RWPE1 (cell line): ENCODE results near the gene DHTKD1.

Source experiments
- CTCF ChIA-PET: fragments of 350-600 bp; sonication (Branson Sonifier 250); formaldehyde crosslinking; extraction: SDS; loops from one replicate; lab custom pipeline; 2021; lab: Yijun Ruan, JAX
- POLR2A ChIA-PET: fragments of 400-600 bp; formaldehyde crosslinking; extraction: SDS; loops from one replicate; lab custom pipeline; 2020; ENCODE audit warnings: antibody characterized with exemption; ENCODE audit not compliant: low non-redundant PET; lab: Yijun Ruan, JAX
- DNase-seq: peaks from one replicate; pipeline ENCODE4 v3.0.0; 2012; ENCODE audit warnings: low spot score
- H3K27ac ChIP-seq: fragments of 450-650 bp; 2 replicates; pipeline ENCODE4 v1.5.1; 2017
- TF ChIP-seq, protein P1 (sequence below): fragments of 450-650 bp; conservative IDR thresholded peaks from 2 replicates; pipeline ENCODE4 v1.5.1; 2017; ENCODE audit warnings: low read depth, mild to moderate bottlenecking

DHTKD1 gene

DNA sequence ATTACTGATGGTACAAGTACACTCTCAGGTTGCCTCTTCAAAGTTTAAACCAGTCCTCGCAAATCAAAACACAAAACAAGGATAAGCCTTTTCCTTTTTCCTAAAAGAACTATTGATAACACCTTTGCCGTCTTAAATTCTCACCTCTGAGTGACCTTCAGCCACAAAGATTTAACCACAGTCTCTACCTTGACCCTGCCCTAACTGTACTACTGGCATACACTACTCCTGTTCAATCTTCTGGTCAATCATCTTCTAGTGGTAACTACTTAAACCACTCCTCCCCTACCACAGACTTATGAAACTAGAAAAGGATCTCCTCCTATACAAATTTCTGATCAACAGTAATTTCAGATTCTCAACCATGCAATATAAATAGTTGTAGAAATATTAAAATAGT, 41.2 kb upstream of the DHTKD1 start:
- POLR2A ChIA-PET: no interaction called here

DNA sequence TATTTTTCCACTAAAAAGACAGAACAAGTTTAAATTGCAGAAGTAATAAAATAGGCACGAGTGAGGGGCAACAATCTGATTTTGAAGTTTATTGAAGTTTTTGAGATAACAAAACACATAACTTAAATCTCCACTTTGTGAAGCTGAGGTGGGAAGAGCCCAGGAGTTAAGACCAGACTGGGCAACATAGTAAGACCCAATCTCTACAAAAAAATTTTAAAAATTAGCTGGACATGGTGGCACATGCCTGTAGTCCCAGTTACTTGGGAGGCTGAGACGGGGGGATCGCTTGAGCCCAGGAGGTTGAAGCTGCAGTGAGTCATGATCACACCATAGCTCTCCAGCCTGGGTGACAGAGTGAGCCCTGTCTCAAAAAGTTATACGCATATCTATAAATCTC, 37.4 kb upstream of the DHTKD1 start:
- H3K27ac ChIP-seq: no peak overlapping the region
- ChIA-PET CTCF (interaction anchor here (0.6 kb wide), 1 partner anchor 37 kb away, joined by 3 read pairs; no protein-coding TSS in a partner anchor), POLR2A (no interaction called here)
- DNase-seq: no peak
- TF ChIP-seq, protein P1, sequence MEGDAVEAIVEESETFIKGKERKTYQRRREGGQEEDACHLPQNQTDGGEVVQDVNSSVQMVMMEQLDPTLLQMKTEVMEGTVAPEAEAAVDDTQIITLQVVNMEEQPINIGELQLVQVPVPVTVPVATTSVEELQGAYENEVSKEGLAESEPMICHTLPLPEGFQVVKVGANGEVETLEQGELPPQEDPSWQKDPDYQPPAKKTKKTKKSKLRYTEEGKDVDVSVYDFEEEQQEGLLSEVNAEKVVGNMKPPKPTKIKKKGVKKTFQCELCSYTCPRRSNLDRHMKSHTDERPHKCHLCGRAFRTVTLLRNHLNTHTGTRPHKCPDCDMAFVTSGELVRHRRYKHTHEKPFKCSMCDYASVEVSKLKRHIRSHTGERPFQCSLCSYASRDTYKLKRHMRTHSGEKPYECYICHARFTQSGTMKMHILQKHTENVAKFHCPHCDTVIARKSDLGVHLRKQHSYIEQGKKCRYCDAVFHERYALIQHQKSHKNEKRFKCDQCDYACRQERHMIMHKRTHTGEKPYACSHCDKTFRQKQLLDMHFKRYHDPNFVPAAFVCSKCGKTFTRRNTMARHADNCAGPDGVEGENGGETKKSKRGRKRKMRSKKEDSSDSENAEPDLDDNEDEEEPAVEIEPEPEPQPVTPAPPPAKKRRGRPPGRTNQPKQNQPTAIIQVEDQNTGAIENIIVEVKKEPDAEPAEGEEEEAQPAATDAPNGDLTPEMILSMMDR: no peak

More for the DNA sequence above, 41.2 kb upstream of the DHTKD1 start:
- CTCF ChIA-PET: interaction anchor here (0.6 kb wide), 1 partner anchor 874 kb away, joined by 3 read pairs; no protein-coding TSS in a partner anchor
- DNase-seq: no peak
- TF ChIP-seq, protein P1: no peak
- no peak overlapping the region for H3K27ac ChIP-seq

DNA sequence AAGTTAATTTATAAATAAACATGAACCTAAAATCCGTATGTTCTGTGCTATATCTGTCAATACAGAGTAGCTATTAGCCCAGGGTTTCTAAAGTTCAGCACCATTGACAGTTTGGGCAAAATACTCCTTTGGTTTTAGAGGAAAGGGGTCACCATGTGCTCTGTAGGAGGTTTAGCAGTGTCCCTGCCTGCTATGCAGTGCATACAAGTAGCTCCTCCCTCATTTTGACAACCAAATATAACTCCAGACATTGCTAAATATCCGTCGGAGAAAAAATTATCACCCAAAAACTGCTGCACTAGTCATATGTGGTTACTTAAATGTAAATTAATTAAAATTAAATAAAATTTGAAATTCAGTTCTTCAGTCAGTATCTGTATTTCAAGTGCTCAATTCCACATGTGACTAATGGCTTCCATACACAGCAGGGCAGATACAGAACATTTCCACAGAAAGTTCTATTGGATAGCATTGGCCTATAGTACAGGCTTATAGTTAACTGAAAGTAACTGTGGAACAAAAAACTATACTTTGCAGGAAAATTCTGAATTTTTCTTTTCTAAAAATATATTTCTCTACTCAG, 32.6 kb upstream of the DHTKD1 start:
- TF ChIP-seq, protein P1: no peak
- ChIA-PET CTCF (no interaction called here), POLR2A (interaction anchor here (0.5 kb wide), 1 partner anchor 12 kb away, joined by 4 read pairs; no protein-coding TSS in a partner anchor)
- no peak for DNase-seq
- H3K27ac ChIP-seq: no peak overlapping the region

DNA sequence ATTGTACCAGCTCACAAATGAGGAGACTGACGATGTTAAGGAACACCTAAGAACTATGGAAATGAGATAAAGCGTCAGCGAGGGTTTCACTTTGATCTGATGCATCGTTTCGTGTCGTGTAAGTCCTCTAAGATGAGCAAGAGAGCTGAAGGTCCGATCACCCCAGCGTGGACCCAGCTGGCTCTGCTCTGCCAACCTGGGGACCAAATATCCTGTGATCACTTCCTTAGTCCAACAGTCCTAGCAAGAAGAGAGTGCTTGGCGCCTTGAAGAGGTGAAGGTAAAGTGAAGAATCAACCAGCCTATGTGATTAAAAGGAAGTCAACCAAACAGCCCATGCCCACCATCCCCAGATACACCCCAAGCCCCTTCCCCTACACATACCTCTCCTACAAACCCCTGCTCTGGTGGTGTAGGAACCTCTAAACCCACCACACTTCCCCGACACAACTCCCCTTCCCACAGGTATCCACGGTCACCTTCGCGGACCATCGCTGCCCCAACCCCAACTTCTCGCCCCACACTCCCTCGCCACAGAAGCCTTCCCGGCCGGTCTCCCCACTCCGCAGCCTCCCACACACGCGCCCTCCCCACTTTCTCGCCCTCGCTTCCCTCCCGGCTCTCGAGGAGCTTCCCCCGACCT, 26.9 kb upstream of the DHTKD1 start:
- ChIA-PET POLR2A (interaction anchor here (0.5 kb wide), 1 partner anchor 11 kb away, joined by 3 read pairs; no protein-coding TSS in a partner anchor), CTCF (no interaction called here)
- peak overlapping the region; percentile 92 for H3K27ac ChIP-seq
- TF ChIP-seq, protein P1: no peak
- peak; percentile 16 for DNase-seq

DNA sequence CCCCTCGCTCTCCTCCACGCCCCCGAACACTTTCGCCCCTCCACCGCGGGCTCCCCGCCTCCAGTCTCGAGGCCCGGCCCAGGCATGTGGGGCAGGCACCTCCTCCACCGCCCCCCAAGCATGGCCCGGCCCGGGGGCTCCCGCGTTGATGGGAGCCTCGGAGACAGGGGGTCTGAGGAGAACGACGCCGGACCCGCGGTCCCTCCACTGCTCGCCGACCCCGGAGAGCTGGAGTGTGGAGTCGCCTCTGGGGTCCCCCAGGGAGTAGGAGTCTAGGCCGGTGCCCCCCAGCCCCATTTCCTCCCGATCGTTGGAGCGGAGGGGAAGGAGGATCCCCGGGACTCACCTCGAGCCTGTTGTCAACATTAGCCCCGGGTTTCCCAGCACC, 26.4 kb upstream of the DHTKD1 start:
- POLR2A ChIA-PET: interaction anchor here (0.5 to 0.6 kb wide), 2 partner anchors 11 to 33 kb away, joined by 3 to 4 read pairs; no protein-coding TSS in a partner anchor
- peak; percentile 29 for DNase-seq
- CTCF ChIA-PET: interaction anchor here (1.1 kb wide), 1 partner anchor 56 kb away, joined by 3 read pairs; no protein-coding TSS in a partner anchor
- TF ChIP-seq, protein P1: no peak
- peak overlapping the region; percentile 92 for H3K27ac ChIP-seq

DNA sequence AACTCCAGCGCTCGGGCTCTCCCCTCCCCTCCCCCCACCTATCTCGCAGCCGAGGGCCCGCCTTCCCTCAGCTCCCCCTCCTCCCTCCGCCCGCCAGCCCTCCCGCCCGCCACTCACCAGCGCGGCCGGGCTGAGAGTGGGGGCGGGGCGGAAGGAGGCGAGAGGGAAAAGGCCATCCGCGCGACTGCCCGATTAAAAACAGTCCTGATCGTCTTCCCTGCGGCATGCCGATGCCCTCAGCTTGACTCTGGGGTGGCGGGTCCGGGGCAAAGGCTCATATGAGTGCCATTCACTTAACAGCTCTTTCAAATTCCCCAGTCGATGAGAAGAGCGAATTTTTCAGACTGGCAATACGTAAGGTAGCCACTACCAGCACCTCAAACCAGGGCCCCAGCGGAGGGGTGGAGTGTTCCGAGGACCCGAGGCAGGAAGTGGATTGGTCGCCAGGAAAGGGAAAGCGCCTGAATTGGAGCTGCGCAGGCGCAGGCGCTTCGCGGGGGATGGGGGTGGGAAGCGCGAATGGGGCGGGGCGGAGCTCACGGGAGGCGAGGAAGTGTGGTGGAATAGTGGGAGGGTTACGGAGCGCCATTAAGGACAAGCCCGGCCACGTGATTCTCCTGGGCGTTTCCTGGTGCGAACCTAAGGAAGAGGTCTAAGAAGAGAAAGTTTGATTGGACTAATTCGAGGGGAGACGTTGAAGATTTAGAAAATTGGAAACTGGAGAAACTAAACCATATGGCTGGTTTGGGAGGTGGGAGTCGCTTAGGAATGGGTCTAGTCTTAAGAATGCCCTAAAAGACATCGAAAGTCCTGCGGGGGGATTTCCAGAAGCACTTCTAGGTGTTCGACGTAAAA, 25.7 kb upstream of the DHTKD1 start, which contains the start of gene UPF2:
UPF2 (minus strand) TSS at position 13 of the 855 bp plus-strand sequence. CDS start 7,386 bp downstream, outside the sequence.
- ChIA-PET POLR2A (interaction anchor here (0.5 to 0.6 kb wide), 3 partner anchors 10 to 33 kb away, joined by 3 to 4 read pairs (median 3); no protein-coding TSS in a partner anchor), CTCF (interaction anchor here (1.1 kb wide), 1 partner anchor 56 kb away, joined by 3 read pairs; no protein-coding TSS in a partner anchor)

More for the DNA sequence above, 25.7 kb upstream of the DHTKD1 start, which contains the start of gene UPF2:
- H3K27ac ChIP-seq: peak within 1 kb of the TSS; percentile 92
- TF ChIP-seq, protein P1: no peak
- peak; percentile 99 for DNase-seq
